Activated CD8-positive, alpha-beta T cell treated with anti-CD3 and anti-CD28 coated beads, Interleukin-2, amount 10 ng/mL, durations not matched to agents 7 days and 5 days (primary cell): ENCODE data around the gene LCN9. TPM values are rescaled to one million over a fixed set of nuclear protein-coding genes. Genes with fewer than 3 reads are reported as not detected.

Experiments used
- ATAC-seq: fragments of 150-1000 bp; cut with Tn5 transposase; one replicate; pipeline ENCODE4 v1.10.0; 2021; ENCODE audit warnings: moderate library complexity
- CTCF ChIA-PET: fragments of 350-600 bp; sonication (Branson Sonifier 250); formaldehyde crosslinking; loops from one replicate; lab custom pipeline; 2021; ENCODE audit warnings: antibody characterized with exemption; lab: Charles Lee
- POLR2A ChIA-PET: fragments of 350-600 bp; sonication (Branson Sonifier 250); formaldehyde crosslinking; loops from one replicate; lab custom pipeline; 2021; ENCODE audit warnings: antibody characterized with exemption; lab: Charles Lee
- DNase-seq: peaks from one replicate; pipeline ENCODE4 v3.0.0-alpha.2; 2020
- H3K27ac Mint-ChIP-seq: one replicate; pipeline ENCODE4 v1.8.0; 2021; ENCODE audit warnings: mild to moderate bottlenecking, mixed read lengths
- H3K27me3 Mint-ChIP-seq: one replicate; pipeline ENCODE4 v1.8.0; 2021; ENCODE audit warnings: low read depth, mixed read lengths
- H3K36me3 Mint-ChIP-seq: one replicate; pipeline ENCODE4 v1.8.0; 2021; ENCODE audit warnings: low read depth, mixed read lengths
- H3K4me1 Mint-ChIP-seq: one replicate; pipeline ENCODE4 v1.8.0; 2021; ENCODE audit warnings: low read depth, mixed read lengths
- H3K4me3 Mint-ChIP-seq: one replicate; pipeline ENCODE4 v1.8.0; 2021; ENCODE audit warnings: mild to moderate bottlenecking, mixed read lengths
- H3K9me3 Mint-ChIP-seq: one replicate; pipeline ENCODE4 v1.8.0; 2022; ENCODE audit warnings: mixed read lengths; ENCODE audit not compliant: insufficient read depth
- total RNA-seq, 2 experiments: library from RNA; stranded (reverse); gene quantifications; one replicate each; pipeline ENCODE4 v1.2.3, GENCODE V29; 2021

The LCN9 gene
- total RNA-seq, 2 experiments from 2014 or later, result not detected

DNA sequence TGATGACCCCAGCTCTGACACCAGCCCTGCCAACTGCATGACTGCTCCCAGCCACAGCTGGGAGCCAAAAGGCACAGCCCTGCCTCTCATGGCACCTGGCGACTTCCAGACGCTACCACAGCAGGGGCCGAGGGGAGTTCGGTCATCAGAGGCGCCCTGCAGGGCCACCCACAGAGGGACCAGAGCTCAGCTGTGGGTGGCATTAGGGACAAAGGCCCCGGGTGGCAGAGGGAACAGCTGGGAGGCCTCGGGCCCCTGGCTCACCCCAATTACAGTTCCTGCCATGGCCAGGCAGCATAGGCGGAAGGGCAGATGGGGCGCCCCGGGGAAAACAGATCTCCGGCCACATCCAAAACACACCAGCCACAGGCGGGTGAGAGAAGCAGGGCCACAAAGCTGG lies 32.5 kb downstream of the LCN9 start:
- POLR2A ChIA-PET, result no interaction called here
- Mint-ChIP-seq H3K9me3 (no peaks in the 10 kb centered on the region), H3K27ac (no peak overlapping the region), H3K4me3 (no peak overlapping the region), H3K36me3 (no peaks in the 10 kb centered on the region), H3K27me3 (no peaks in the 10 kb centered on the region), H3K4me1 (no peaks in the 10 kb centered on the region)
- ATAC-seq, result no peak
- CTCF ChIA-PET, result no interaction called here
- DNase-seq, result no peak

DNA sequence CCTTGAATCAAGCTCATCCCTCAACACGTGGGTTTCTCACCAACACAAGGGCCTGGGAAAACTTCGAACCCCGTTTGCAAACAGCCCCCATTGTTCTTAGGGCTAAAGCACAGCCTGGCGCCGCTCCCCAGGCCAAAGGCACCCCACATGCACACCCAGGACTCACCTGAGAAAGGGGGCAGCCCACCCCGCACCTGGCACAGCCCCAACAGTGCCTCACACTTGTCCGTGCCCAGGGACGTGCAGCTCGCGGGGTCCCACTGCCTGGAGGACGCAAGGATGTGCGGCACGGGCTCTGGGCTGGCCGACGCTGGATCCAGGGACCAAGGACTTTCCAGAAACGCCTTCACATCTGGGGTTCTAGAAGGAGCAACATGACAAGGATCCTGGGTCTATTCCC lies 33.3 kb downstream of the LCN9 start:
- Mint-ChIP-seq H3K27me3 (no peaks in the 10 kb centered on the region), H3K4me3 (no peak overlapping the region), H3K9me3 (no peaks in the 10 kb centered on the region), H3K27ac (no peak overlapping the region), H3K36me3 (no peaks in the 10 kb centered on the region), H3K4me1 (peaks cover 2% of the 10 kb centered on the region)
- POLR2A ChIA-PET, result no interaction called here
- CTCF ChIA-PET, result no interaction called here
- no peak for ATAC-seq
- no peak for DNase-seq

DNA sequence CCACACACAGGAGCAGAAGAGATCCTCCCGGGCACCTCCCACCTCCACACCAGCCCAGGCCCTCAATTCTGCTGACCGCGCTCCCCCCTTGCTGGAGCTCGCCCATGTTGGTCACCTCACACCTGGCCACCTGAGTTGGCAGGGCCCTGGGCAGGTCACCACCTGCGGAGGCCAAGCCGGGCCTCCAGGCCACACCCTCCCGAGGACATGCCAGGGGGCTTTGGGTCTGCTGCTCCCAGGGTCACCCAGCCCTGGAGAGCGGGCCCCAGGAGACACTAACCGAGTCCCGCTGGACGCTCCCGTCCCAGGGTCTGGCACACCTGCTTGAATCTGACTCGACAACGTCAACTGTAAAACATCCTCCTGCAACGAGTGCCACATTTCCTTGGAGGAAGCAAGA lies 34.1 kb downstream of the LCN9 start:
- POLR2A ChIA-PET, result no interaction called here
- H3K9me3 Mint-ChIP-seq, result no peaks in the 10 kb centered on the region
- CTCF ChIA-PET, result no interaction called here
- H3K36me3 Mint-ChIP-seq, result no peaks in the 10 kb centered on the region
- H3K27me3 Mint-ChIP-seq, result no peaks in the 10 kb centered on the region
- H3K27ac Mint-ChIP-seq, result no peak overlapping the region
- no peak overlapping the region for H3K4me3 Mint-ChIP-seq
- DNase-seq, result no peak
- peaks cover 2% of the 10 kb centered on the region for H3K4me1 Mint-ChIP-seq
- no peak for ATAC-seq

DNA sequence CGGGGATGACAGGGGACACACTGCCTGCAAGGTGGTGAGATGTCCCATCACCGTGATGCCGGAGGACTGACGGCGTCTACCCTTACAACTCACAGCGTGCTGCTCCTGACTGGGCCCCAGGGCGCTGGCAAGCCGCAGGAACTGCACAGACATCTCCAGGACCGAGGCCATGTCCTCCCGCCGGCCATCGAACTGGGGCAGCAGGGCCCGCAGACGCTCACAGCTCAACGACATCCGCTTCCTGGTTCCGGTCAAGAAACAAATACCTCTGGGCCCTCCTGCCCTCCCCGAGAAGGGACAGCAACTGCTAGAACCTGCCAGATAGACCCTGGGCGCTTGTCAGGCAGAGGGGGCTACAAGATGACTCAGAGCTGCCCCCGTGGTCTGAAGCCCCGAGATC lies 35.1 kb downstream of the LCN9 start:
- Mint-ChIP-seq H3K9me3 (no peaks in the 10 kb centered on the region), H3K36me3 (no peaks in the 10 kb centered on the region), H3K27me3 (no peaks in the 10 kb centered on the region), H3K4me3 (no peak overlapping the region), H3K4me1 (peaks cover 2% of the 10 kb centered on the region), H3K27ac (no peak overlapping the region)
- POLR2A ChIA-PET, result no interaction called here
- DNase-seq (no peak), ATAC-seq (no peak)
- CTCF ChIA-PET, result no interaction called here

DNA sequence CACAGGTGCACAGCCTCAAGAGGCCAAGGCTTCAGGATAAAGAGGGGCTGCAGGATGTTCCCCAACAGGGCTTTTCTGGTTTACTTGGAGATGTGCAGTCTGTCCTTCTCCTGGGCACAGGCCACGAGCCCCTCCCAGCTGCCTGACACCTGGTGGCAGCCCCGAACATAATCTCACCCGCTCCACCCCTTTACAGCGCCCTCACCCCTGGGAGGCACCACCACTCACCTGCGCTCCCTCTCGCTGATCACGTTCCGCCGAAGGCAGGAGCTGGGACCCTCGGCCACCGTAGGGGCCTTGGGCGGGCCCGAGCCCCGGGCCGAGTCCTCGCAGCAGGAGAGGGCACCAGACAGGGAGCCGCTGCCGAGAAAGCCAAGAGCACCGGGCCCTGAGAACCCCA lies 35.7 kb downstream of the LCN9 start:
- Mint-ChIP-seq H3K27ac (no peak overlapping the region), H3K36me3 (no peaks in the 10 kb centered on the region), H3K9me3 (no peaks in the 10 kb centered on the region), H3K27me3 (no peaks in the 10 kb centered on the region), H3K4me1 (peaks cover 2% of the 10 kb centered on the region), H3K4me3 (no peak overlapping the region)
- DNase-seq (no peak), ATAC-seq (no peak)
- ChIA-PET CTCF (no interaction called here), POLR2A (no interaction called here)

DNA sequence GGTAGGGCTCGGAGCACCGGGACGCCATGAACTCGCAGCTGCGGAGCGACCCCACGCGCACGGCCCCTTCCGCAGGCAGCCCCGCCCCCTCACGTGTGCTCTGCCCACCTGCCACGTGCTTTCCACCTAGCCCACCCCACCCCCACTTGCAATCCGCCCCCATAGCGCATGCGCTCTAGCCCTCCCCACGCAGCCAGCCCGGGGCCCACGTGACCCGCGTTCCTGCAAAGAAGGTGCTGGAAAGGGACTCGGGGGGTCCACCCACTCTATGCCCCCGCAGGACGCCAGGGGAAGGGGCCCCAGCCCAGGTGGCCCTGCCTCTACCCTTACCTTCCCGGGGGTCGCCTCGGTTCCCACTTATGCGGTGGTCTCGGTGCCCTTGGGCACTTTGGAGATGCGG lies 36.3 kb downstream of the LCN9 start, which contains the start of gene SOHLH1:
Gene SOHLH1 (minus strand): TSS at position 42 of the 400 bp plus-strand sequence. CDS start 14 bp downstream, at position 28.
- ChIA-PET POLR2A (interaction anchor here (0.6 kb wide), 1 partner anchor 70 kb away, joined by 3 read pairs; no protein-coding TSS in a partner anchor), CTCF (no interaction called here)
- no peak for DNase-seq
- Mint-ChIP-seq H3K4me3 (no peak within 1 kb of the TSS), H3K27ac (no peak within 1 kb of the TSS), H3K27me3 (no peaks in the 10 kb centered on the region), H3K4me1 (peaks cover 2% of the 10 kb centered on the region), H3K9me3 (no peaks in the 10 kb centered on the region), H3K36me3 (no peaks in the 10 kb centered on the region)
- ATAC-seq, result no peak

DNA sequence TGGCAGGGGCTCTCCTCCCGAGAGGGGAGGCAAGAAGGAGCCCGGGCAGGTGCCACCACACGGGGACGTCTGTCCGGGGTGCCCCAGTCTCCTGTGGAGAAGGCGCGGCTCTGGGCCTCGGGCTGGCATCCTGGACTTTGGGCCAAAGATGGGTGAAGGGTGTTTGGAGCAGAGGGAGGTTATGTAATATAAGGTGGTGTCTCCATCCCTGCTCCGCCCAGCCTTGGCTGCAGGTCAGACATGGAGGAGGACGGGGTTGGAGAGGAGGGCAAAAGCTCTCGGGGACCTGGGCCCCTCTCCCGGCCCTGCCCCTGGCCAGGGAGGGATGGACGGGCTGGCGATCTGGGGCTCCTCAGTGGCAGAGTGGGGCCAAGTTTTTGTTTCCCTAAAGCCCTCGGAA lies 37.4 kb downstream of the LCN9 start:
- CTCF ChIA-PET, result no interaction called here

DNA sequence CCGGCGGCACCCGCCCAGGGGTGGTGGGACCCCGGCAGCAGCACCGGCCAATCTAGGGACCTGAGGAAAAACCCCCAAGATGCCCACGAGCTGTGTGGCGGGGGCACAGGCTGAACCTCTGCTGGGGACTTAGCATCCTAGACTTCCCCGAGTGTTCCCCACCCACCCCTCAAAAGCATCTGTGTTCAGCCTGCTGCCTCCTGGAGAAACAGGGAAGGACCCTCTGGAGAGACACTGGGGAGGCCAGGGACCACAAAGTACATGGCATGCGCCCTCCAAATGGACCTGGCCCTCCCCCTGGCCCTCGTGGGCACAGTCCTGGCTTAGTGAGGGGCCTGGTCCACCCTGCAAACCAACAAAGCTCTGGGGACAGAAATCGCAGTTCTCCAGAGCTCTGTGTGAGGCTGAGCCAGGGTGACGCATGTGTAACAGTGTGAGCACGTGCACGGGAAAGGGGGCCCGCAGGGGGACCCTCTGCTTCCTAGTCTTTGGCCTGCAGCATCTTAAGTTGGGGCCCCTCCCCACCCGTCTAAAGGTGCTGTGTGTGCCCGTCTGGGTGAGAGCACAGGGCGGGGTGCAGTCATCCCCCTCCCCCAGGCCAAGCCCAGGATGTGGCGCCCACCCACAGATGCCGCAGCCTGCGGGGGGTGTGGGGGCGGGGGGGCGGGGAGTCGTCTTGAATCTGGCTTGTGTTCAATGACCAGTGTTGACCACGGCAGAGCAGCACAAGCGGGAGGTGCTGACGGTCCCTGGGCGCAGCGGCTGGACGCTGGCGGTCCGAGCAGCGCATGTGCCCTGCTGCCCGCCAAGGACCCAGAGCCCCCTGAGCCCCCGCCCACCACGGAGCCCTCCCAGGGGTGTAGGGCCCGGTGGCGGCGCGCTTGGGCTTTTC lies 38.2 kb downstream of the LCN9 start:
- H3K9me3 Mint-ChIP-seq, result no peaks in the 10 kb centered on the region
- ChIA-PET CTCF (no interaction called here), POLR2A (no interaction called here)
- ATAC-seq (peak; percentile 25), DNase-seq (peak; percentile 24)
- no peak overlapping the region for H3K4me3 Mint-ChIP-seq
- H3K27ac Mint-ChIP-seq, result no peak overlapping the region
- H3K36me3 Mint-ChIP-seq, result no peaks in the 10 kb centered on the region
- peaks cover 2% of the 10 kb centered on the region for H3K4me1 Mint-ChIP-seq
- H3K27me3 Mint-ChIP-seq, result no peaks in the 10 kb centered on the region

More for the DNA sequence above, 37.4 kb downstream of the LCN9 start:
- Mint-ChIP-seq H3K4me3 (no peak overlapping the region), H3K27me3 (no peaks in the 10 kb centered on the region), H3K27ac (no peak overlapping the region), H3K9me3 (no peaks in the 10 kb centered on the region), H3K4me1 (peaks cover 2% of the 10 kb centered on the region), H3K36me3 (no peaks in the 10 kb centered on the region)
- POLR2A ChIA-PET, result no interaction called here
- ATAC-seq (no peak), DNase-seq (no peak)

DNA sequence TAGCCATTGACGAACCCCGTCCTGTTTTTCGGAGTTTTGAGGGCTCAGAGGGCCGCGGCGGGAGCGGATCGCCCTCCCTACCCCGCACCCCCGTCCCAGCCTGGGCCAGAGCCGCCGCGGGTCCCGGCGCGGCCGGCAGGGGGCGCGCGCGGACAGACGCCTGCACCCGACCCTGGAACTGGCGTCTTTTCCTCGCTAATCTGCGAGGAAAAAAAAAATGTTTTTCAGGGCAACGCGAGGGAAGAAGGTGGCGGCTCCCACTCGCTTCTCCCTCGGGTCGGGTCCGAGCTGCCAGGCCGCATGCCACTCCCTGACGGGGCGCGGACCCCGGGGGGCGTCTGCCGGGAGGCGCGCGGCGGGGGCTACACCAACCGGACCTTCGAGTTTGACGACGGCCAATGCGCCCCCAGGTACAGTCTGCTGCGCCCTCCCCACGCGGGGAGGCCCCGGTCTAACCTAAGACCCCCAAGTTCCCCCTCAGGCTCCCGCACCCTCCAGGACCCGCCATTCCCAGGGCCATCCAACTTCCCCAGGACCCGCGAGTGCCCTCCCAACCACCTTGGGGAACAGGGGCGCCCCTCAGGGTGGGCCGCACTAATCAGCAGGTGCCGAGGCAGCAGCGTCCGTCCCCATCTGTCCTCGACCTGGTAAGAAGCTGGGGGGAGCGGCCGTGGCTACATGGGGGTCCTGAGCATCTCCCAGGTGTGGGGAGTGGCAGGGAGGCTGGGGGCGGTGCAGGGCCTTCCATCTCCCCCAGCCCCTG lies 39.0 kb downstream of the LCN9 start, which contains the start of gene KCNT1:
Gene KCNT1 (plus strand): TSS at position 227 of the 763 bp plus-strand sequence. CDS start 74 bp downstream, at position 301.
- peak; percentile 75 for ATAC-seq
- peaks cover 2% of the 10 kb centered on the region for H3K4me1 Mint-ChIP-seq
- CTCF ChIA-PET, result no interaction called here

DNA sequence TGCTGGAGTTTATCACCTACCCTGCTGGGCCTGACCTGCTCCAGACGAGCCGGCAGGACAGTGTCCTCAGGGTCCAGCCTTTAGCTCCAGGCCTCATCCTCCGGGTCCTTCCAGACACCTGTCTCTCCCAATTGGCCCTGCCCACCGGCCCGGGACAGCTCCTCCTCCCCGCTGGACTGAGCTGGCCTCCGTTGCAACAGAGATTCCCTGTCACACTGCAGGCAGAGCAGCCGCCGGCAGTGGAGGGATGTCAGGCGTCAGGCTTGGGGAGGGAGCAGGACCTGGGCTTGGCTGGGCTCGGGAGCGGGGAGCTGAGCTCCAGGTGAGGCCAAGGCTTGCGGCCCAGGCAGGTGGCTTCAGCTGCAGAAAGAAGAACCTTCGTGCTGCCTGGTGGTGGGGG lies 40.6 kb downstream of the LCN9 start:
- Mint-ChIP-seq H3K4me1 (peaks cover 2% of the 10 kb centered on the region), H3K36me3 (no peaks in the 10 kb centered on the region), H3K27ac (no peak overlapping the region), H3K4me3 (no peak overlapping the region), H3K27me3 (no peaks in the 10 kb centered on the region), H3K9me3 (no peaks in the 10 kb centered on the region)
- ATAC-seq (no peak), DNase-seq (no peak)
- CTCF ChIA-PET, result no interaction called here
- POLR2A ChIA-PET, result no interaction called here

More for the DNA sequence above, 39.0 kb downstream of the LCN9 start, which contains the start of gene KCNT1:
- no peaks in the 10 kb centered on the region for H3K36me3 Mint-ChIP-seq
- POLR2A ChIA-PET, result interaction anchor here (0.6 kb wide), 1 partner anchor 1689 kb away, joined by 3 read pairs; no protein-coding TSS in a partner anchor
- no peaks in the 10 kb centered on the region for H3K9me3 Mint-ChIP-seq
- no peak within 1 kb of the TSS for H3K4me3 Mint-ChIP-seq
- no peaks in the 10 kb centered on the region for H3K27me3 Mint-ChIP-seq
- no peak within 1 kb of the TSS for H3K27ac Mint-ChIP-seq
- peak; percentile 62 for DNase-seq

DNA sequence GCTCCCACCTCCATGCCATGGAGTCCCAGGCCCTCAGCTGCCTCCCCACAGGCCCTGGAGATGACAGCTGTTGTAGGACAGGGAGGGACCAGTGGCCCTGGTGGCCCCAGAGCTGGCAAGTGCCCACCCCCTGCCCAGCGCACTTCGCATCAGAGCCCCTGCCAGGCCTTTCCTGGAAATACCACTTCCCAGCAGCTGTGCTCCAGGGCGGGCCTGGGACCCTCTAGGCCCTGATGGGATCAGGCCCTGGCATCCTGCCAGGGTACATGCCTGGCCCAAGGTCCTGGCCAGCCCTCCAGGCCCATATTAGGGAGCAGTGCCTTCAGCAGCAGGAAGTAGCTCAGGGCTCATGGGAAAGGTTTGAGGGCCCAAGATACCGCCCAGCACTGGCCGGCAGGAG lies 41.4 kb downstream of the LCN9 start:
- CTCF ChIA-PET, result no interaction called here
- no peaks in the 10 kb centered on the region for H3K36me3 Mint-ChIP-seq
- no peak for DNase-seq
- H3K4me3 Mint-ChIP-seq, result no peak overlapping the region
- H3K9me3 Mint-ChIP-seq, result no peaks in the 10 kb centered on the region
- POLR2A ChIA-PET, result interaction anchor here (0.6 kb wide), 1 partner anchor 175 kb away, joined by 3 read pairs; no protein-coding TSS in a partner anchor
- H3K27me3 Mint-ChIP-seq, result no peaks in the 10 kb centered on the region
- no peak overlapping the region for H3K27ac Mint-ChIP-seq
- H3K4me1 Mint-ChIP-seq, result peaks cover 2% of the 10 kb centered on the region
- ATAC-seq, result no peak

DNA sequence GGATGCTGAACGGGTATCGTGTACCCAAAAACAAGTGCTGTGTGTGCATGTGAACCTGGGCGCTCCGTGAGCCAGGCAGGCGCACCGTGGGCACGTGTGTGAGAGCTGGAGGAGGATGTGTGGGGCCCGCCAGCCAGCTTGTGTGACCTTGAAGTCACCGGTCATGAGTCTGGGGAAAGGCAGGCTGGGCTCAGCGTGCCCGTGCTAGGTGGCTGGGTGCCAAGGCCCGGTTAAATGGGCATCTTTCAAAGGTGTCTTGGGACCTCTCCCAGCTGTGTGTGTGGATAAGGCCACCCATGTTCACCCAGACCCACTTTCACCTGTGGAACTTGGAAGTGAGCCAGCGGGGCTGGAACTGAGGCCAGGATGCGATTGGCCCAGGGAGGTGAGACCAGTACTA lies 42.3 kb downstream of the LCN9 start:
- DNase-seq (no peak), ATAC-seq (no peak)
- Mint-ChIP-seq H3K4me3 (no peak overlapping the region), H3K27me3 (no peaks in the 10 kb centered on the region), H3K4me1 (peaks cover 2% of the 10 kb centered on the region), H3K27ac (no peak overlapping the region), H3K36me3 (no peaks in the 10 kb centered on the region), H3K9me3 (no peaks in the 10 kb centered on the region)
- ChIA-PET POLR2A (no interaction called here), CTCF (no interaction called here)
